A549 treated with ZK216348 at 1 μM for 4 hours (cell line): ENCODE data around the gene LEKR1. TPM values are rescaled to one million over a fixed set of nuclear protein-coding genes. Genes with fewer than 3 reads are reported as not detected.

ENCODE experiments used
- total RNA-seq: library from RNA; stranded (reverse); fragments of 200-300 nt; extraction: Qiagen RNA extraction; gene quantifications from 5 replicates; pipeline ENCODE4 v1.2.3, GENCODE V29; 2022; ENCODE audit warnings: low read depth

LEKR1 gene
- total RNA-seq, result 0.29 to 1.0 TPM (median 0.56 TPM) in 5 replicates

DNA sequence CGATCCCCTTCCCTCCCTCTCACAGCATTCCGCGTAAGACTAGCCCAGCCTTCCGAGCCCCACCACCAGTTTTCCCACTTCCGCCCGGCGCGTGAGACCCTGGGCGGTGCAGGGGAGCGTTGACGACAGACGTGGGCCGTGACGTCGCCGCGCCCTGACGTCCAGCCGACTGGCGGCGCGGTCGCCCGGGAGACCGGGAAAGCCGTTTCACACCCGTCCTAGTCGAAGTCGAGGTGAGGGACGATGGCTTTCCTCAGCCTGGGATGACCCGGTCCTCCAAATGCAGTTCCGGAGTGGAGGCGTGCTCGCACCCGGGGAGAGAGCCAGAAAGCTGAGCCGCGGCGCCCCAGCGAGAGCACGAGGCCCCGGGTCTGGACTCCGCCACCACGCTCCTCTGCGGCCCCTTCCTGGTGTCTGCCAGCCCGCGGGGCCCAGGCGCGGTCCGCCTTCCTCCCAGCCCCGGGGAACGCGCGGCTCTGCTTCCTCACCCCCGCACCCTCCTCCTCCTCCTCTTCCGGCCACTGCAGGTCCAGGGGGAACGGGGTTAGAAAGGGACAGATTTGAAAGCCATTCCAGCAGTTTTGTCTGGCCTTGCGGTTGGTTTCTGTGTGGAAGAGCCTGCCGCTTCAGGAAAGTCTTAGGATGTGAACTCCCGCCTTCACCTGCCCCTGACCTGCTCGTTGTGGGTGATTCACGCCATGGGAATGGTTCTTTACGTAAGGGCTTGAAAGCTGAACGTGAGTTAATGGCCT lies at the start of gene LEKR1:
LEKR1 (plus strand) TSS at position 210 of the 752 bp plus-strand sequence. CDS start 2,977 bp downstream, outside the sequence.

Other genes with a start within 250 kb of the LEKR1 start
- gene TIPARP, start 151.8 kb upstream of the LEKR1 start, total RNA-seq, result 39.4 to 75.2 TPM (median 51.1 TPM) in 5 replicates